GM19468 (cell line): ENCODE measurements around the gene SIGLEC8.
"Not testable (repeated sequence)": the region's sequence is repeated elsewhere in the genome, so short reads cannot be mapped to it uniquely, and the experiment has no call there.

Experiments used
- ATAC-seq: cut with Tn5 transposase; IDR thresholded peaks from one replicate; pipeline ENCODE4 v1.9.1; 2021; ENCODE audit warnings: mild to moderate bottlenecking, moderate library complexity, moderate number of reproducible peaks; ENCODE audit not compliant: unreplicated experiment; ENCODE audit errors: extremely low read depth

Gene SIGLEC8

GRCh38 chr19:51476164-51476563, 17.9 kb upstream of the SIGLEC8 start:
- ATAC-seq: no peak

- no peak for ATAC-seq
Measured at GRCh38 chr19:51473009-51473707, 14.9 kb upstream of the SIGLEC8 start.

- ATAC-seq: no peak
Measured at GRCh38 chr19:51472607-51473006, 14.4 kb upstream of the SIGLEC8 start.

GRCh38 chr19:51471527-51471926, 13.3 kb upstream of the SIGLEC8 start:
- no peak for ATAC-seq

GRCh38 chr19:51470966-51471365, 12.7 kb upstream of the SIGLEC8 start:
- no peak for ATAC-seq

- ATAC-seq: no peak
Measured at GRCh38 chr19:51469629-51470028, 11.4 kb upstream of the SIGLEC8 start.

- no peak for ATAC-seq
Measured at GRCh38 chr19:51469162-51469561, 10.9 kb upstream of the SIGLEC8 start.

- ATAC-seq: no peak
Measured at GRCh38 chr19:51468545-51468920, 10.3 kb upstream of the SIGLEC8 start.

- ATAC-seq: no peak
Measured at GRCh38 chr19:51467864-51468544, 9.8 kb upstream of the SIGLEC8 start.

GRCh38 chr19:51466723-51467122, 8.5 kb upstream of the SIGLEC8 start:
- no peak for ATAC-seq

GRCh38 chr19:51463976-51464581, 5.8 kb upstream of the SIGLEC8 start:
- not testable (repeated sequence) for ATAC-seq

- no peak for ATAC-seq
Measured at GRCh38 chr19:51462681-51463080, 4.4 kb upstream of the SIGLEC8 start.

- no peak for ATAC-seq
Measured at GRCh38 chr19:51462276-51462675, 4.0 kb upstream of the SIGLEC8 start.

- no peak for ATAC-seq
Measured at GRCh38 chr19:51461723-51462161, 3.5 kb upstream of the SIGLEC8 start.

- no peak for ATAC-seq
Measured at GRCh38 chr19:51460164-51460992, 2.1 kb upstream of the SIGLEC8 start.

- ATAC-seq: no peak
Measured at GRCh38 chr19:51458899-51459505, 748 bp upstream of the SIGLEC8 start.

- ATAC-seq: no peak
Measured at GRCh38 chr19:51457351-51458013, 772 bp downstream of the SIGLEC8 start.

GRCh38 chr19:51456541-51457290, 1.5 kb downstream of the SIGLEC8 start:
- no peak for ATAC-seq

- no peak for ATAC-seq
Measured at GRCh38 chr19:51450730-51451307, 7.4 kb downstream of the SIGLEC8 start.
